Measurements from ENCODE around the gene PLSCR5. TPM values are rescaled to one million over a fixed set of nuclear protein-coding genes. Genes with fewer than 3 reads are reported as not detected.

The PLSCR5 gene
- total RNA-seq, 4 donors from 2014 or later, result not detected

DNA sequence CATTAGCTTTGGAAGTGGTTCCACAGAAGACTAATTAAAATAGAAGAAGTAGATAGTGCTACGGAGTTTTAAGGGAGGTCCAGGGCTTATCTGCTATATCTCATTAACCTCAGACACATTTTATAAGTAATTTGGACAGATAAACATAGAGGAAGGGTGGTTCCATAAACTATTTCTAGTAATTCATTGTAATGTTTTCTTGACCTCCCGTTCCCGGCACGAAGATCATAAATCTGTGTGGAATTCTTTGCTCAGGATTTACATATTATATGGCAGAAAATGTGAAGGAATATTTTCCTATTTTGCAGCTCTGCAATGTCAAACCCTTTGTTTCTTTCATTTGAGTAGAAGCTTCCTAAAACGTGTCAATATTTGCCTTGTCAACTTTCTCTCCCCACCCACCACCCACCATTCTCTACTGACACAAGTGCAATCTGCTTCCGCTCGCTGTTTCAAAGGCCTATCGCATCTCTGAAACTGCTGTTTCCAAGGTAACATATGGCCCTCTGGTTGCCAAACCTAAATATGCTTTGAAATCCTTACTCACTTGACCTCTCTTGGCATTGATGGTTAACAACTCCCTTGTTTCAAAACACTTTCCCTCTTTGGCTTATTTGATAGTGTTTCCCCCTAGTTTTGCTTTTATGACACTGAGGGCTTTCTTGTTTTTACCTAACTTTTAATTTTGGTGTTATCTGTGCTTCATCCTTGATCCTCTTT is 21.4 kb upstream of the PLSCR5 start:
- no peak for DNase-seq (ENCODE audit: low spot score in 2 of 2)
- 79 to 81% methylated on average over 8 of the region's 8 CpGs for WGBS, 2 donors
- H3K9me3 ChIP-seq, result no peaks in the 10 kb centered on the region
- H3K27me3 ChIP-seq, result no peaks in the 10 kb centered on the region
- H3K36me3 ChIP-seq, result no peaks in the 10 kb centered on the region
- peaks cover 0 to 4% (median 0%) of the 10 kb centered on the region in 4 donors for H3K4me1 ChIP-seq
- TF ChIP-seq POLR2A (IDR thresholded peaks at IDR 0.05), result no peak
- TF ChIP-seq EP300 (IDR thresholded peaks at IDR 0.05), result no peak
- TF ChIP-seq, protein P1, sequence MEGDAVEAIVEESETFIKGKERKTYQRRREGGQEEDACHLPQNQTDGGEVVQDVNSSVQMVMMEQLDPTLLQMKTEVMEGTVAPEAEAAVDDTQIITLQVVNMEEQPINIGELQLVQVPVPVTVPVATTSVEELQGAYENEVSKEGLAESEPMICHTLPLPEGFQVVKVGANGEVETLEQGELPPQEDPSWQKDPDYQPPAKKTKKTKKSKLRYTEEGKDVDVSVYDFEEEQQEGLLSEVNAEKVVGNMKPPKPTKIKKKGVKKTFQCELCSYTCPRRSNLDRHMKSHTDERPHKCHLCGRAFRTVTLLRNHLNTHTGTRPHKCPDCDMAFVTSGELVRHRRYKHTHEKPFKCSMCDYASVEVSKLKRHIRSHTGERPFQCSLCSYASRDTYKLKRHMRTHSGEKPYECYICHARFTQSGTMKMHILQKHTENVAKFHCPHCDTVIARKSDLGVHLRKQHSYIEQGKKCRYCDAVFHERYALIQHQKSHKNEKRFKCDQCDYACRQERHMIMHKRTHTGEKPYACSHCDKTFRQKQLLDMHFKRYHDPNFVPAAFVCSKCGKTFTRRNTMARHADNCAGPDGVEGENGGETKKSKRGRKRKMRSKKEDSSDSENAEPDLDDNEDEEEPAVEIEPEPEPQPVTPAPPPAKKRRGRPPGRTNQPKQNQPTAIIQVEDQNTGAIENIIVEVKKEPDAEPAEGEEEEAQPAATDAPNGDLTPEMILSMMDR (IDR thresholded peaks at IDR 0.05), result no peak
- H3K27ac ChIP-seq, result no peak overlapping the region
- H3K4me3 ChIP-seq, result no peak overlapping the region

DNA sequence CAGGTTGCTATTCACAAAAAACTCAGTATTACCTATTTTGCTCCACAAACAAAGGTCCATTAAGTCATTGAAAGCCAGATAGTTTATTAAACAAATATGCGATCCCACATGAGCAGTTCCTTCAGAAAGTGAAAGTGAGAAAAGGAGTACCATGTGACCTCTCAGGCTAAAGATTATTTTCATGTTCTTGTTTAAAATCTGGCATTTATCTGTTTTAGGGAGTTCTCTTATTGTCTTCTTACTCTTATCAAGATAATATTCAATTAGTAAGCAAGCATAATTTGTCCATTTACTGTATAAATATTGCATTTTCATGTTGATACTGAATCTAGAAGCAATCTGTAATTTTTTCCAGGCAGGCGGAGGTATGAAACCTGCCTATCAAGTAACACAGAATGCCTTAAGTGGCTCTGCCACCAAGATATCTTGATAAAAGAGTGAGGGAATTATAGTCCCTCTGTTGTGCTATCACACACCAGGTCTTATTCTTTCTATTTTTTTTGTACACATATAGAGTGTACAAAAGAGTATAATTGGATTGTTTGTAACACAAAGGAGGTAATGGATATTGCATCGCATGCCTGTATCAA is 20.1 kb upstream of the PLSCR5 start:
- peak overlapping the region in 1 of 4 donors; percentile 18 for H3K27ac ChIP-seq
- H3K9me3 ChIP-seq, result no peaks in the 10 kb centered on the region
- H3K36me3 ChIP-seq, result no peaks in the 10 kb centered on the region
- H3K4me3 ChIP-seq, result peak overlapping the region in 3 of 4 donors; percentile 3 to 26 (median 14)
- no peak for TF ChIP-seq EP300 (IDR thresholded peaks at IDR 0.05)
- no peak for TF ChIP-seq POLR2A (IDR thresholded peaks at IDR 0.05)
- TF ChIP-seq, protein P1 (IDR thresholded peaks at IDR 0.05), result no peak
- whole genome bisulfite sequencing, 2 donors, result 73% methylated on average over 3 of the region's 3 CpGs
- DNase-seq (ENCODE audit: low spot score in 2 of 2), result no peak
- no peaks in the 10 kb centered on the region for H3K27me3 ChIP-seq
- H3K4me1 ChIP-seq, result peaks cover 0 to 4% (median 0%) of the 10 kb centered on the region in 4 donors

DNA sequence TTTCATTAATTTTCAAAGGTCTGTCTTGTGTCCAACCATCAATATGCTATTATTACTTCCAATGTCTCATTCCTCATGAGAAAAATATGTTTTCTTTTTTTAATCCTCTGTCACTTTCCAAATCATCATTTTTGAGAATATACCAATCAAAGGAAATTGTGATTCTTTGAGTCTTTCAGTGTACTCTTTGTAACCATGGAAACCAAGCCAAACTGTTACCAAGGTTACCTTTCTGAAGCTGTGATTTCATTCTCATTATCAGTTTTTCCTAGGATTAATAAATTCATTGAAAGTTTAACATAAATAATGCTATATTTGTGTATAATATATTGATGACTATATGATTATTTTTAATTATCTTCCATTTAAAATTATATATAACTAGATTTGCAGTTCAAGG is 16.6 kb upstream of the PLSCR5 start:
- H3K36me3 ChIP-seq, result no peaks in the 10 kb centered on the region
- H3K27me3 ChIP-seq, result no peaks in the 10 kb centered on the region
- no peak overlapping the region for H3K27ac ChIP-seq
- no peak overlapping the region for H3K4me3 ChIP-seq
- DNase-seq (ENCODE audit: low spot score in 2 of 2), result no peak
- peaks cover 0 to 4% (median 0%) of the 10 kb centered on the region in 4 donors for H3K4me1 ChIP-seq
- no peaks in the 10 kb centered on the region for H3K9me3 ChIP-seq
- TF ChIP-seq, protein P1 (IDR thresholded peaks at IDR 0.05), result no peak
- TF ChIP-seq EP300 (IDR thresholded peaks at IDR 0.05), result no peak
- no peak for TF ChIP-seq POLR2A (IDR thresholded peaks at IDR 0.05)

DNA sequence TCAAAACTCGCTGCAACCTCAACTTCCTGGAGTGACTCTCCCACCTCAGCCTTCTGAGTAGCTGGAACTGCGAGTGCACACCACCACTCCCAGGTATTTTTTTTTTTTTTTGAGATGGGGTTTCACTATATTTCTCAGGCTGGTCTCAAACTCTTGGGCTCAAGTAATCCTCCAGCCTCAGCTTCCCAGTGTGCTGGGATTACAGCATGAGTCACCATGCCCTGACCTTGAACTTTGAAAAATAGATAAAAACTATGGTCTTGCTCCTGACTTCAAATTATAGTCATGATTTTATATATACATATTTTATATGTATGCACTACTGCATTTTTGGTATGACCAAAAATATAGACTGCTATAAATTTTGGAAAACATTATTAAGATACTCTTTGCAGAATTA is 6.9 kb upstream of the PLSCR5 start:
- TF ChIP-seq POLR2A (IDR thresholded peaks at IDR 0.05) (no peak), EP300 (IDR thresholded peaks at IDR 0.05) (no peak)
- TF ChIP-seq, protein P1 (IDR thresholded peaks at IDR 0.05), result no peak
- 93 to 96% methylated on average over 2 of the region's 2 CpGs for WGBS, 2 donors
- Histone ChIP-seq H3K27ac (no peak overlapping the region), H3K9me3 (no peaks in the 10 kb centered on the region), H3K4me1 (no peaks in the 10 kb centered on the region), H3K36me3 (no peaks in the 10 kb centered on the region), H3K27me3 (no peaks in the 10 kb centered on the region), H3K4me3 (no peak overlapping the region)
- no peak for DNase-seq (ENCODE audit: low spot score in 2 of 2)

DNA sequence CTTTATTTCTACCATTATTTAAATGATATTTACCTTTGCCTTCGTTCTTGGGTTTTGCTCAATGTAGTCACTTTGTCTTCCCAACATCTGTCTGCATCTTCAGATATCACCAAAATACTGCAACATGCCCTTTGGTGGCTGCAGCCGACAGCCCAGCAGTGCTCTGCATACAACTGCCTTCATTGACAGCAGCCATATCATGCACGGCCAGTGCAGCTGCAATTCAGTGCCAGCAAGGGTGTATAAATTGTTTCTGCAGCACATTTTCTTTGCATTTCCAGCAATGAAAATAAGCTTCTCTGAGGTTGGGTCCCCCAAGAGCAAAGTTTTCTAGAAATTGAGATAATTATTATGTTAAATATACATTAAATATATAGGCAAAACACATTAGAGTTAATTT is 6.0 kb upstream of the PLSCR5 start:
- no peak for TF ChIP-seq EP300 (IDR thresholded peaks at IDR 0.05)
- no peak for TF ChIP-seq POLR2A (IDR thresholded peaks at IDR 0.05)
- TF ChIP-seq, protein P1 (IDR thresholded peaks at IDR 0.05), result no peak
- 52 to 60% methylated on average over 3 of the region's 3 CpGs for WGBS, 2 donors
- H3K27me3 ChIP-seq, result no peaks in the 10 kb centered on the region
- H3K4me3 ChIP-seq, result no peak overlapping the region
- no peaks in the 10 kb centered on the region for H3K9me3 ChIP-seq
- no peak for DNase-seq (ENCODE audit: low spot score in 2 of 2)
- no peaks in the 10 kb centered on the region for H3K36me3 ChIP-seq
- H3K4me1 ChIP-seq, result no peaks in the 10 kb centered on the region
- no peak overlapping the region for H3K27ac ChIP-seq

Measured in tibial nerve (tissue), 4 donors.